Epithelial cell of esophagus (primary cell): ENCODE results near the gene ZMIZ1.
A peak's percentile ranks its signal among the peaks of the same experiment; 100 is the strongest.

Source experiments
- DNase-seq: peaks from one replicate; pipeline ENCODE4 v3.0.0; 2010; ENCODE audit warnings: low read depth
- H3K4me3 ChIP-seq: 2 replicates; pipeline ENCODE4 v1.5.1; 2011; ENCODE audit warnings: mild to moderate bottlenecking, low read length, control low read depth
- TF ChIP-seq, protein P1 (sequence below): IDR thresholded peaks from 2 replicates; pipeline ENCODE4 v1.5.1; 2011; ENCODE audit warnings: low read depth, mild to moderate bottlenecking, low read length, control low read depth, inconsistent platforms; ENCODE audit not compliant: insufficient read depth; ENCODE audit errors: missing control alignments

ZMIZ1 gene

GRCh38 chr10:79196470-79197461 lies 128.0 kb downstream of the ZMIZ1 start:
- TF ChIP-seq, protein P1, sequence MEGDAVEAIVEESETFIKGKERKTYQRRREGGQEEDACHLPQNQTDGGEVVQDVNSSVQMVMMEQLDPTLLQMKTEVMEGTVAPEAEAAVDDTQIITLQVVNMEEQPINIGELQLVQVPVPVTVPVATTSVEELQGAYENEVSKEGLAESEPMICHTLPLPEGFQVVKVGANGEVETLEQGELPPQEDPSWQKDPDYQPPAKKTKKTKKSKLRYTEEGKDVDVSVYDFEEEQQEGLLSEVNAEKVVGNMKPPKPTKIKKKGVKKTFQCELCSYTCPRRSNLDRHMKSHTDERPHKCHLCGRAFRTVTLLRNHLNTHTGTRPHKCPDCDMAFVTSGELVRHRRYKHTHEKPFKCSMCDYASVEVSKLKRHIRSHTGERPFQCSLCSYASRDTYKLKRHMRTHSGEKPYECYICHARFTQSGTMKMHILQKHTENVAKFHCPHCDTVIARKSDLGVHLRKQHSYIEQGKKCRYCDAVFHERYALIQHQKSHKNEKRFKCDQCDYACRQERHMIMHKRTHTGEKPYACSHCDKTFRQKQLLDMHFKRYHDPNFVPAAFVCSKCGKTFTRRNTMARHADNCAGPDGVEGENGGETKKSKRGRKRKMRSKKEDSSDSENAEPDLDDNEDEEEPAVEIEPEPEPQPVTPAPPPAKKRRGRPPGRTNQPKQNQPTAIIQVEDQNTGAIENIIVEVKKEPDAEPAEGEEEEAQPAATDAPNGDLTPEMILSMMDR = peak; percentile 80
- peak; percentile 69 for DNase-seq
- H3K4me3 ChIP-seq = no peak overlapping the region

DNA sequence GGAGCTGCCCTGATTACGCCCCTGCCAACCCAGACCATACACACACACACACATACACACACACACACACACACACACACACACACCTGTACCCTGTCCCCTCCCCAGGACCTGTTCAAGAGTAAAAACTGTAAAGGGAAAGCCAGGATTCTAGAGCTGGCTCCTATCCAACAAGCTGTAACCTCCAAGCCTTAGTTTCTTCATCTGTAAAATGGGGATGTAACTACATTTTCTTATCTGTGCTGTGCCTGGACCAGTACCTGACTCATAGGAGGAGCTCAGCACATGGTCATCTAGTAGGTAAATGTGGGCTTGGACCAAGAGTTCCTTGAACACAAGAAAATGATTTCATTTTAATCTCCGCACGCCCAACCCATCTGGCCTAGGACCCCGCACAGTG lies 128.8 kb downstream of the ZMIZ1 start:
- no peak for DNase-seq
- TF ChIP-seq, protein P1 = no peak
- no peak overlapping the region for H3K4me3 ChIP-seq

- DNase-seq = no peak
- TF ChIP-seq, protein P1 = no peak
- H3K4me3 ChIP-seq = no peak overlapping the region
Observed at GRCh38 chr10:79200346-79200745, 131.6 kb downstream of the ZMIZ1 start.

DNA sequence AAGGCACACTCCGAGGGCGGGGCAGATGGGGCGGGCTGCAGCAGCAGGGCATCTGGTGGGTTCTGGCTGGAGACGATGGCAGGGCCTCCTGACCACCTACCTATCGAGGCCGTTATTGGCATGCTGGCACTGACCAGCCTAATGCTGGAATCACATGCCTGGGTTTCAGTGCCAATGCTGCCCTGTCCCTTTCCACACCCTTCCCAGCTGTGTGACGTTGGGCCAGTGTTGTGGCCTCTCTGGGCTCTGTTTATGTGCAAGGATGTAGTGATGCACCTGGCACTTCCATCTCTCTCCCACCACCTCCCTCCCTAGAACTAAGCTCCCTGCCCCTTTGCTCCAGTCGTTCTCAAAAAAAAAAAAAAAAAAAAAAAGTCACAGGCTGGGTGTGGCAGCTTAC lies 132.9 kb downstream of the ZMIZ1 start:
- no peak for DNase-seq
- TF ChIP-seq, protein P1 = no peak

GRCh38 chr10:79202188-79203013 lies 133.6 kb downstream of the ZMIZ1 start:
- TF ChIP-seq, protein P1 = peak; percentile 41
- no peak overlapping the region for H3K4me3 ChIP-seq
- peak; percentile 40 for DNase-seq

More for the DNA sequence above, 132.9 kb downstream of the ZMIZ1 start:
- H3K4me3 ChIP-seq = no peak overlapping the region

DNA sequence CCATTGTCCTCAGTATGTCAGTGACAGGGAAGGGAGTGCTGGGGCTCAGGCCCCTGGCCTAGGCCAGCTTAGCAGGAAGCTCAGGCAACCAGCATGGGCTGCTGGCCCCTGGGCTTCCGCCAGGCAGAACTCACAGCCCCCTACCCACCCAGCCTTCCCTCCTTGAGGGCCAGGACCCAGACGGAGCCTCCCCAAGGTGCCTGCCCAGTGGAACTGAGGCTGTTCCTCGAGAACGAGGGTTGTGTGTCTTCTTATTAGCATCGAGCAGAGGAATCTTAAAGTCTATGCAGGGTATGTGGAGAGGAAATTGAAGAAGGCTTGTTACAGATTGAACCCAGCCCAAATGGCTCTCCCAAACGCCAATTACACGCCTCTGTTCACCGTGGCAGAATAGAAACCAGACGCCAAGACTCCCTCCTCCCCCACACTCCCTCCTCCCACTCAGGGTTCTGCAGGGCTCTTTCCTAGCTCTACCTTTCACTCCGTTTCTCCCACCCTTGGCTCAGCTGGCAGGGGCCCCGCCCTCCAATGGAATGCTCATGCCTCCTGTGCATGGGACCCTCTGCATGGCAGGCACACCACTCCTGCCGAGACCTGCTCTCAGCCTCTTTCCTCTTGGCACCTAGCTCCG lies 134.4 kb downstream of the ZMIZ1 start:
- H3K4me3 ChIP-seq = no peak overlapping the region
- no peak for DNase-seq
- TF ChIP-seq, protein P1 = no peak
